GM21390 (cell line): ENCODE results near the gene CRY2.
A peak's percentile ranks its signal among the peaks of the same experiment; 100 is the strongest.

Experiments
- ATAC-seq: cut with Tn5 transposase; IDR thresholded peaks from one replicate; pipeline ENCODE4 v1.9.1; 2021; ENCODE audit not compliant: unreplicated experiment

The CRY2 gene

GRCh38 chr11:45929486-45930030, 82.3 kb downstream of the CRY2 start:
- peak; percentile 20 for ATAC-seq

GRCh38 chr11:45930031-45930794, 82.9 kb downstream of the CRY2 start:
- peak; percentile 87 for ATAC-seq

- ATAC-seq: no peak
Measured at GRCh38 chr11:45930951-45931570, 83.8 kb downstream of the CRY2 start.

GRCh38 chr11:45931739-45932138, 84.5 kb downstream of the CRY2 start:
- no peak for ATAC-seq

- no peak for ATAC-seq
Measured at GRCh38 chr11:45932217-45932616, 84.9 kb downstream of the CRY2 start.
